B cell (primary cell): ENCODE results near the gene PTPRO. TPM values are rescaled to one million over a fixed set of nuclear protein-coding genes. Genes with fewer than 3 reads are reported as not detected.

Experiments
- ATAC-seq: fragments of 200-7000 bp; cut with Tn5 transposase; one replicate; pipeline ENCODE4 v1.10.0; 2021; ENCODE audit warnings: low read depth, mild to moderate bottlenecking, moderate number of reproducible peaks, moderate library complexity
- CTCF ChIA-PET: fragments of 350-600 bp; sonication (Branson Sonifier 250); formaldehyde crosslinking; loops from one replicate; lab custom pipeline; 2021; ENCODE audit warnings: antibody characterized with exemption, inconsistent platforms; lab: Charles Lee
- POLR2A ChIA-PET: fragments of 350-600 bp; sonication (Branson Sonifier 250); formaldehyde crosslinking; loops from one replicate; lab custom pipeline; 2021; ENCODE audit warnings: antibody characterized with exemption; lab: Charles Lee
- DNase-seq: peaks from one replicate; pipeline ENCODE4 v3.0.0; 2013
- H2AFZ ChIP-seq: 2 replicates; pipeline ENCODE4 v1.6.1; 2012; ENCODE audit warnings: mild to moderate bottlenecking, low read depth, low read length; ENCODE audit not compliant: insufficient read depth, poor library complexity, severe bottlenecking
- H3K27ac ChIP-seq, 2 donors: 1 replicate in 1 of 2; 2 replicates in 1 of 2; pipeline ENCODE4 v1.5.1; 2012 to 2013; ENCODE audit warnings: low read length in 2 of 2, mild to moderate bottlenecking in 2 of 2, moderate library complexity in 1 of 2
- H3K27me3 ChIP-seq, 4 experiments: fragments of 200-600 bp in 1 of 4; sonication (generic) in 1 of 4; replicated peaks in 1 of 4; 1 replicate in 2 of 4; 2 replicates in 2 of 4; pipeline versions ENCODE4 v1.6.1 to v1.7.0; 2013 to 2016; ENCODE audit warnings: low read length in 3 of 4, mild to moderate bottlenecking in 2 of 4, mixed read lengths in 1 of 4, moderate library complexity in 1 of 4; ENCODE audit not compliant: insufficient read depth in 4 of 4, control insufficient read depth in 3 of 4; ENCODE audit errors: control extremely low read depth in 1 of 4
- H3K36me3 ChIP-seq, 2 experiments: replicated peaks in 1 of 2; 1 replicate in 1 of 2; 2 replicates in 1 of 2; pipeline versions ENCODE4 v1.6.1 to v1.7.1; 2013; ENCODE audit warnings: low read length in 1 of 2; ENCODE audit not compliant: insufficient read depth in 2 of 2, control insufficient read depth in 1 of 2; ENCODE audit errors: control extremely low read depth in 1 of 2, extremely low read depth in 1 of 2
- H3K4me1 ChIP-seq, 2 donors: fragments of 200-600 bp in 1 of 2; sonication (generic) in 1 of 2; 1 replicate in 1 of 2; 2 replicates in 1 of 2; pipeline versions ENCODE4 v1.5.1 to v1.6.1; 2013 to 2017; ENCODE audit warnings: low read length in 2 of 2; ENCODE audit not compliant: control insufficient read depth in 2 of 2, insufficient read depth in 2 of 2
- H3K4me2 ChIP-seq: replicated peaks from 2 replicates; pipeline ENCODE3; 2012; ENCODE audit warnings: mild to moderate bottlenecking, low read depth, low read length; ENCODE audit not compliant: poor library complexity, severe bottlenecking
- H3K4me3 ChIP-seq, 5 experiments: fragments of 200-600 bp in 1 of 5; sonication (generic) in 1 of 5; 1 replicate in 3 of 5; 2 replicates in 2 of 5; pipeline versions ENCODE4 v1.5.1 to v1.7.0; 2011 to 2016; ENCODE audit warnings: low read length in 4 of 5, mild to moderate bottlenecking in 4 of 5, low read depth in 2 of 5, control low read depth in 1 of 5, moderate library complexity in 1 of 5; ENCODE audit not compliant: insufficient read depth in 1 of 5; ENCODE audit errors: control extremely low read depth in 1 of 5, extremely low read depth in 1 of 5
- H3K79me2 ChIP-seq: fragments of 200-600 bp; sonication (generic); one replicate; pipeline ENCODE4 v1.6.0; 2016; ENCODE audit warnings: low read length; ENCODE audit not compliant: control insufficient read depth, insufficient read depth
- H3K9ac ChIP-seq: fragments of 200-600 bp; sonication (generic); 2 replicates; pipeline ENCODE4 v1.6.1; 2017; ENCODE audit warnings: mild to moderate bottlenecking, low read length, moderate library complexity
- H3K9me3 ChIP-seq, 3 donors: one replicate each; pipeline versions ENCODE4 v1.6.1 to v1.7.1; 2013; ENCODE audit warnings: low read length in 2 of 3; ENCODE audit not compliant: control insufficient read depth in 2 of 3, insufficient read depth in 1 of 3; ENCODE audit errors: control extremely low read depth in 1 of 3
- H4K20me1 ChIP-seq: 2 replicates; pipeline ENCODE4 v1.6.0; 2012; ENCODE audit warnings: mild to moderate bottlenecking, low read length; ENCODE audit not compliant: insufficient read depth, control insufficient read depth, poor library complexity, severe bottlenecking
- H3K27ac Mint-ChIP-seq: one replicate; pipeline ENCODE4 v1.8.0; 2021; ENCODE audit warnings: mixed read lengths
- H3K27me3 Mint-ChIP-seq: one replicate; pipeline ENCODE4 v1.8.0; 2021; ENCODE audit warnings: mixed read lengths
- H3K4me1 Mint-ChIP-seq: one replicate; pipeline ENCODE4 v1.8.0; 2021; ENCODE audit warnings: mixed read lengths
- H3K4me3 Mint-ChIP-seq: one replicate; pipeline ENCODE4 v1.8.0; 2021; ENCODE audit warnings: mixed read lengths
- H3K9me3 Mint-ChIP-seq: one replicate; pipeline ENCODE4 v1.8.0; 2022; ENCODE audit warnings: mixed read lengths; ENCODE audit not compliant: insufficient read depth
- CTCF ChIP-seq: fragments of 200-600 bp; IDR thresholded peaks from one replicate; pipeline ENCODE4 v1.8.0; 2022; ENCODE audit warnings: antibody characterized with exemption, mild to moderate bottlenecking
- EZH2 ChIP-seq: IDR thresholded peaks from 2 replicates; pipeline ENCODE4 v1.6.1; 2012; ENCODE audit warnings: borderline replicate concordance, low read depth, mild to moderate bottlenecking, moderate library complexity, low read length; ENCODE audit not compliant: insufficient read depth, poor library complexity, severe bottlenecking
- WGBS: methylation state at CpG from one replicate; pipeline ENCODE4 v1.1.5; 2013; ENCODE audit warnings: missing lambda C conversion rate; ENCODE audit not compliant: insufficient coverage; 5-methylcytosine and 5-hydroxymethylcytosine counted together
- intact Hi-C: fragments of 100-400 bp; cut with micrococcal nuclease; formaldehyde crosslinking; loops from one replicate; pipeline ENCODE4 v1.10.0; 2022
- polyA plus RNA-seq: library from polyadenylated mRNA; depleted of rRNA; stranded (reverse); fragments of >200 nt; gene quantifications from 2 replicates; pipeline ENCODE4 v1.2.3, GENCODE V29; 2012
- total RNA-seq, 2 donors: library from RNA; stranded (reverse); fragments of 120-200 nt in 1 of 2; gene quantifications; 1 replicate in 1 of 2; 2 replicates in 1 of 2; pipeline versions ENCODE4 v1.2.3 to v1.2.4, GENCODE V29; 2013 to 2022

The PTPRO gene
- total and polyA plus RNA-seq, 2 donors (not counting 1 experiment from before 2014, with no cell fraction given), result 23.1 to 23.6 TPM

GRCh38 chr12:15631007-15631715 is 308.9 kb downstream of the PTPRO start:
- Mint-ChIP-seq H3K9me3 (no peaks in the 10 kb centered on the region), H3K4me1 (no peaks in the 10 kb centered on the region), H3K27ac (no peak overlapping the region), H3K27me3 (no peaks in the 10 kb centered on the region), H3K4me3 (no peak overlapping the region)
- ATAC-seq (no peak), DNase-seq (no peak)
- POLR2A ChIA-PET, result no interaction called here
- no peaks in the 10 kb centered on the region for H3K9me3 ChIP-seq
- no peak overlapping the region for H3K27ac ChIP-seq
- H4K20me1 ChIP-seq, result no peaks in the 10 kb centered on the region
- TF ChIP-seq CTCF, result no peak
- TF ChIP-seq EZH2, result no peak
- no peaks in the 10 kb centered on the region for H3K36me3 ChIP-seq
- no peak overlapping the region for H2AFZ ChIP-seq
- no peak overlapping the region for H3K4me3 ChIP-seq
- intact Hi-C loops, result no loop called here
- no peaks in the 10 kb centered on the region for H3K4me1 ChIP-seq
- CTCF ChIA-PET, result no interaction called here
- H3K79me2 ChIP-seq, result no peaks in the 10 kb centered on the region
- no peak overlapping the region for H3K4me2 ChIP-seq
- WGBS, result 94% methylated on average over 5 of the region's 6 CpGs
- H3K27me3 ChIP-seq, result no peaks in the 10 kb centered on the region
- H3K9ac ChIP-seq, result no peak overlapping the region

DNA sequence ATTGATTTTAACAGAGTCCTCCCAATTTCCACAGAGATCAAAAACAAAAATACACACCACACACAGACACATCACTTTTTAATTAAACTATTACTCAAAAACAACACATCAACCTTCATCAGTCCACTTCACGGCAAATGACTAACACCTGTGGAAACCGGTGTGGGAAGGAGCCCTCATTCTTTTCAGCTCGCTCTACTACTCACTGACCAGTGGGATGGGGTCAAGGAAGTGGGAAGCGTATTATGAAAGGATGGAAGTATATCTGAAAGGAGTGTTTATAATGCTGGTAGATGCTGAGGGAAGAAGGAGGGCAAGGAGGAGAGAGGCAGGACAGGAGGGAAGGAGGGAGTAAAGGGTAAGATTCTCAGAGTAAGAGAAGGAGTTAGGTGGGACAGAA is 310.4 kb downstream of the PTPRO start:
- Mint-ChIP-seq H3K9me3 (no peaks in the 10 kb centered on the region), H3K27ac (no peak overlapping the region), H3K27me3 (no peaks in the 10 kb centered on the region), H3K4me1 (no peaks in the 10 kb centered on the region), H3K4me3 (no peak overlapping the region)
- H3K36me3 ChIP-seq, result no peaks in the 10 kb centered on the region
- CTCF ChIA-PET, result no interaction called here
- H3K9ac ChIP-seq, result no peak overlapping the region
- no peaks in the 10 kb centered on the region for H3K9me3 ChIP-seq
- ATAC-seq (no peak), DNase-seq (no peak)
- H2AFZ ChIP-seq, result no peak overlapping the region
- no peaks in the 10 kb centered on the region for H3K79me2 ChIP-seq
- no peak overlapping the region for H3K27ac ChIP-seq
- no peaks in the 10 kb centered on the region for H4K20me1 ChIP-seq
- H3K4me3 ChIP-seq, result no peak overlapping the region
- no peak overlapping the region for H3K4me2 ChIP-seq
- POLR2A ChIA-PET, result no interaction called here
- no peaks in the 10 kb centered on the region for H3K27me3 ChIP-seq
- no peak for TF ChIP-seq EZH2
- no peak for TF ChIP-seq CTCF
- intact Hi-C loops, result no loop called here
- no peaks in the 10 kb centered on the region for H3K4me1 ChIP-seq
- WGBS, result no CpG with 5 or more reads among the region's 4 CpGs
